Bronchial epithelial cell (primary cell): ENCODE measurements around the gene ATP2C1. TPM values are rescaled to one million over a fixed set of nuclear protein-coding genes. Genes with fewer than 3 reads are reported as not detected.

Experiments
- DNase-seq: peaks from one replicate; pipeline ENCODE4 v3.0.0-alpha.2; 2010; ENCODE audit warnings: low read depth
- FAIRE-seq: peaks from 2 replicates; lab custom pipeline; 2011; peaks lifted over from hg19 to GRCh38; lab: Jason Lieb, UNC
- H3K27me3 ChIP-seq: 2 replicates; pipeline ENCODE4 v1.5.1; 2011; ENCODE audit warnings: low read length; ENCODE audit not compliant: control insufficient read depth, insufficient read depth
- H3K36me3 ChIP-seq: 2 replicates; pipeline ENCODE4 v1.5.1; 2011; ENCODE audit warnings: low read length; ENCODE audit not compliant: control insufficient read depth, insufficient read depth
- H3K4me3 ChIP-seq: 2 replicates; pipeline ENCODE4 v1.5.1; 2011; ENCODE audit warnings: mild to moderate bottlenecking, low read depth, low read length, control low read depth
- total RNA-seq: library from RNA; depleted of rRNA; stranded (reverse); fragments of >200 nt; gene quantifications from 2 replicates; pipeline ENCODE4 v1.2.1, GENCODE V29; 2014
- TF ChIP-seq, protein P1 (sequence below): IDR thresholded peaks from 2 replicates; pipeline ENCODE4 v1.5.1; 2011; ENCODE audit warnings: mild to moderate bottlenecking, moderate library complexity, low read length, control low read depth, inconsistent platforms; ENCODE audit not compliant: insufficient read depth, severe bottlenecking

The ATP2C1 gene
- total RNA-seq, 1 donor from 2014 or later = 96.9 TPM

DNA sequence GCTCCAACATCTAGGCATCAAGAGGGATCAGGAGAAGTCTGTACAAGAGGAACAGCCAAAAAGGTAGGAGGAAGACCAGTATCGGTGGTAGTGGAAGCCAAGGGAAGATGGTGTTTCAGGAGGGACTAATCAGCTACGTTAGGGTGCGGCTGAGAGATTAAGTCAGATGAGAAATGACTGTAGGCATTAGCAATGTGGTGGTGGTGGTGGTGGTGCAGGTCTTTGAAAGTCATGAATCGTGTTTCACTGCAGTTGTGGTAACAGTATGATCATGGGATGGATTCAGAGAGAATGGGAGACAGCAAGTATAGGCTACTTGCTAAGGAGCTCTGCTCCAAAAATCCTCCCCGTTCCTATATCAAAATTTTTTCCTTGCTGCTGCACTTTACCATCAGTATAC is 97.2 kb downstream of the ATP2C1 start:
- no peak for FAIRE-seq
- H3K4me3 ChIP-seq = no peak overlapping the region
- H3K27me3 ChIP-seq = no peaks in the 10 kb centered on the region
- no peak for DNase-seq
- TF ChIP-seq, protein P1, sequence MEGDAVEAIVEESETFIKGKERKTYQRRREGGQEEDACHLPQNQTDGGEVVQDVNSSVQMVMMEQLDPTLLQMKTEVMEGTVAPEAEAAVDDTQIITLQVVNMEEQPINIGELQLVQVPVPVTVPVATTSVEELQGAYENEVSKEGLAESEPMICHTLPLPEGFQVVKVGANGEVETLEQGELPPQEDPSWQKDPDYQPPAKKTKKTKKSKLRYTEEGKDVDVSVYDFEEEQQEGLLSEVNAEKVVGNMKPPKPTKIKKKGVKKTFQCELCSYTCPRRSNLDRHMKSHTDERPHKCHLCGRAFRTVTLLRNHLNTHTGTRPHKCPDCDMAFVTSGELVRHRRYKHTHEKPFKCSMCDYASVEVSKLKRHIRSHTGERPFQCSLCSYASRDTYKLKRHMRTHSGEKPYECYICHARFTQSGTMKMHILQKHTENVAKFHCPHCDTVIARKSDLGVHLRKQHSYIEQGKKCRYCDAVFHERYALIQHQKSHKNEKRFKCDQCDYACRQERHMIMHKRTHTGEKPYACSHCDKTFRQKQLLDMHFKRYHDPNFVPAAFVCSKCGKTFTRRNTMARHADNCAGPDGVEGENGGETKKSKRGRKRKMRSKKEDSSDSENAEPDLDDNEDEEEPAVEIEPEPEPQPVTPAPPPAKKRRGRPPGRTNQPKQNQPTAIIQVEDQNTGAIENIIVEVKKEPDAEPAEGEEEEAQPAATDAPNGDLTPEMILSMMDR = no peak
- peaks cover 6% of the 10 kb centered on the region for H3K36me3 ChIP-seq

DNA sequence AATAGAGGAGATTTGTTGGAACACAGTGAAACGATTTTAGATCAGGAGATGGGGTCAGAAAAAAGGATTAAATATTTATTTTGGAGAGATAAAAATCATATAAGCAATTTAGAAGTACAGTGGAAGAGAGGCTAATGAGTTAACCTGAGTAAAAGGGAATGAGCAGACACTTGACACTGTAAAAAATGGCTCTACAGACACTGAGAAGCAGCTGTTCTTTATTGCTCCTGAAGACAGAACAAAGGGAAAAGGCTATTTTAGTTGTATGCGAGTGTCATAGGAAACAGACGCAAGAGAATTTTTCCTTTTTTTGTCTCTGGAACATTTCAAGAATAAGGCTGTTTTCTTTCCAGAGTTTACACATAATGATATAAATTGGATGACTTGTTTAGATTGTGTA is 98.5 kb downstream of the ATP2C1 start:
- no peak overlapping the region for H3K4me3 ChIP-seq

GRCh38 chr3:130997289-130997688 is 103.4 kb downstream of the ATP2C1 start:
- peaks cover 2% of the 10 kb centered on the region for H3K36me3 ChIP-seq
- TF ChIP-seq, protein P1 = no peak
- no peaks in the 10 kb centered on the region for H3K27me3 ChIP-seq
- DNase-seq (no peak), FAIRE-seq (no peak)
- no peak overlapping the region for H3K4me3 ChIP-seq

More for the DNA sequence above, 98.5 kb downstream of the ATP2C1 start:
- TF ChIP-seq, protein P1 = no peak
- Histone ChIP-seq H3K36me3 (peaks cover 6% of the 10 kb centered on the region), H3K27me3 (no peaks in the 10 kb centered on the region)
- DNase-seq = no peak
- FAIRE-seq = no peak

DNA sequence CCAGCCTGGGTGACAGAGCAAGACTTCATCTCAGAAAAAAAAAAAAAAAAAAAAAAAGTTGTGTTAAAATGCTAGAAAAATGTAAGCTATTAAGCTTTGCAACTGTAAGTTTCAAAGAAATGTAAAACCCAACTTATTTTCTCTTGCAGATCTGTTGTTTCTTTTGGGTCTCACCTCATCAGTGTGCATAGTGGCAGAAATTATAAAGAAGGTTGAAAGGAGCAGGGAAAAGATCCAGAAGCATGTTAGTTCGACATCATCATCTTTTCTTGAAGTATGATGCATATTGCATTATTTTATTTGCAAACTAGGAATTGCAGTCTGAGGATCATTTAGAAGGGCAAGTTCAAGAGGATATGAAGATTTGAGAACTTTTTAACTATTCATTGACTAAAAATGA is 107.2 kb downstream of the ATP2C1 start:
- TF ChIP-seq, protein P1 = no peak
- Histone ChIP-seq H3K36me3 (peaks cover 1% of the 10 kb centered on the region), H3K4me3 (no peak overlapping the region), H3K27me3 (no peaks in the 10 kb centered on the region)
- DNase-seq (no peak), FAIRE-seq (no peak)

- Histone ChIP-seq H3K36me3 (peaks cover 5% of the 10 kb centered on the region), H3K4me3 (no peak overlapping the region), H3K27me3 (no peaks in the 10 kb centered on the region)
- DNase-seq = no peak
- TF ChIP-seq, protein P1 = no peak
- FAIRE-seq = no peak
These were observed 110.7 kb downstream of the ATP2C1 start for GRCh38 chr3:131004603-131005002.

- H3K36me3 ChIP-seq = peaks cover 5% of the 10 kb centered on the region
- no peaks in the 10 kb centered on the region for H3K27me3 ChIP-seq
- TF ChIP-seq, protein P1 = no peak
- FAIRE-seq (no peak), DNase-seq (no peak)
- no peak overlapping the region for H3K4me3 ChIP-seq
These were observed 113.4 kb downstream of the ATP2C1 start for GRCh38 chr3:131007256-131007655.
